ENCODE results near the gene ELL2.

Gene ELL2

DNA sequence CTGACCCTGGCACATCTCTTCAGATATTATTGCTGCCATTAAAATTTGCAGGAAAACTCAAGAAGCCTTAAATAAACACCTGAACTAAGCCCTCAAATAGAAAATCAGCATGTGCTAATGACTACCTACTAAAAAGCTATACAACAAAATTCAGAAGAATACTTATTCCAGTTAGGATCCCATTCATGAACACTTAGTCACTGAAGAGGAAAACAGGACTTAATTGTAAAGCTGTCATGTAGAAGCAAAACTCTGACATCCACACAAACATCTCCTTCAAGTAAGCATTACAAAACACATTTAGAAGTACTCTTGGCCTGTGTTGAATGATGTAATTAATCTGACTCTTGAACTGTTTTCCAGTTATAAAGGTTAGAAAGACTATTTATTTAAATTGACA is 19.9 kb downstream of the ELL2 start:
- Histone ChIP-seq H3K4me2 (ENCODE audit: low read depth, low read length) (no peak overlapping the region), H3K36me3 (replicated peaks; ENCODE audit: insufficient read depth, low read length) (no peaks in the 10 kb centered on the region; the same call in 1 of the 2 replicates), H3K79me2 (ENCODE audit: low read length) (peaks cover 85% of the 10 kb centered on the region)

DNA sequence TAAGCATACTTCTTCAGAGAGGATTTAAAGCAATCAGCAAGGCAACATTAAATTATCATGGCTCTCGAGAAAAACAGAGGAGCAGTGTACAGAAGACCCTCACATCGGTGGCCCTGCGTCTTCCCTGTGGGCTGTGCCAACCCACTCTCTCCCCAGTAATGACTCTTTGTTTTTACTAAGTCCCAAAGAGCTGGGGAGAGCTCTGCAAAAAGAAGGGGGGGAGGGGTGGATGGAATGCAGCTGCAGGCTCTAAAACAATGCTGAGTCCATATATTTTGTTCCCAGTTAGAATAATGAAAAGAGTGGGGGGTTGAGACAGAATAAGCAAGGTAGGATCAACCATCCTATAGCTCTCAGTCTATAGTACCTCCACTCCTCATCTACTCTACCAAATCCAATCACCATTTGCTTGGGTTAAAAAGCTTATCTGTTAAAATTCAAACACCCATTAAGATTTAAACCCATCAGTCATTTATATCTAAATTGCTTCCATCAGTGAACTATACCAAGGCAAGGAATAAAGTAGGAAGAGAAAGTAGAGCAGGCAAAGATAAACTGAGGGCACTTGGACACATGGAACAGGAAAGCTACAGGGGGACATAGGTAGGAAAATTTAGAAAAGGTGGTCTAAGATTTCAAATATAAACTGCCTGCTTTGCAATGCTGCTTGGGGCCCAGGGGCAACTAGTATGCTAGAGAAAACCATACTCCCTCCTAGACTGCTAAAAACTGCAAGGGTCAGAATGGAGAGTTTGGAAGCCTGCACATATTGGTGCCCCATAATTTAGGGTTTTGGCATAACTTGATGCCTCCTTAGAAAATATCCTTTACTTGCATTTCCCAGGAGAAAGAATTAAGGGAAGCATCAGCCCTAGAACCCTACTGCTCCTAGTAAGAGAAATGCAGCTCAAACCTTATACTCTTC is 20.6 kb downstream of the ELL2 start:
- H3K4me2 ChIP-seq (ENCODE audit: low read depth, low read length), result no peak overlapping the region
- no peaks in the 10 kb centered on the region for H3K9me3 ChIP-seq (replicated peaks; ENCODE audit: insufficient read depth, low read length)
- H3K4me3 ChIP-seq (ENCODE audit: low read length), result no peak overlapping the region
- H3K79me2 ChIP-seq (ENCODE audit: low read length), result peaks cover 85% of the 10 kb centered on the region
- DNase-seq, result no peak
- no peaks in the 10 kb centered on the region for H3K27me3 ChIP-seq (replicated peaks; ENCODE audit: insufficient read depth, low read length)
- no peaks in the 10 kb centered on the region for H3F3A ChIP-seq (ENCODE audit: insufficient read depth, low read length)
- TF ChIP-seq EZH2phosphoT487 (IDR thresholded peaks at IDR 0.05; ENCODE audit: low read length) (no peak), EZH2 (optimal IDR thresholded peaks at IDR 0.05; ENCODE audit: low read depth, low read length) (no peak)
- TF ChIP-seq, protein P1, sequence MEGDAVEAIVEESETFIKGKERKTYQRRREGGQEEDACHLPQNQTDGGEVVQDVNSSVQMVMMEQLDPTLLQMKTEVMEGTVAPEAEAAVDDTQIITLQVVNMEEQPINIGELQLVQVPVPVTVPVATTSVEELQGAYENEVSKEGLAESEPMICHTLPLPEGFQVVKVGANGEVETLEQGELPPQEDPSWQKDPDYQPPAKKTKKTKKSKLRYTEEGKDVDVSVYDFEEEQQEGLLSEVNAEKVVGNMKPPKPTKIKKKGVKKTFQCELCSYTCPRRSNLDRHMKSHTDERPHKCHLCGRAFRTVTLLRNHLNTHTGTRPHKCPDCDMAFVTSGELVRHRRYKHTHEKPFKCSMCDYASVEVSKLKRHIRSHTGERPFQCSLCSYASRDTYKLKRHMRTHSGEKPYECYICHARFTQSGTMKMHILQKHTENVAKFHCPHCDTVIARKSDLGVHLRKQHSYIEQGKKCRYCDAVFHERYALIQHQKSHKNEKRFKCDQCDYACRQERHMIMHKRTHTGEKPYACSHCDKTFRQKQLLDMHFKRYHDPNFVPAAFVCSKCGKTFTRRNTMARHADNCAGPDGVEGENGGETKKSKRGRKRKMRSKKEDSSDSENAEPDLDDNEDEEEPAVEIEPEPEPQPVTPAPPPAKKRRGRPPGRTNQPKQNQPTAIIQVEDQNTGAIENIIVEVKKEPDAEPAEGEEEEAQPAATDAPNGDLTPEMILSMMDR (IDR thresholded peaks at IDR 0.05; ENCODE audit: low read length), result no peak
- peaks cover 20% of the 10 kb centered on the region; the same call in 1 of the 2 replicates for H3K4me1 ChIP-seq (ENCODE audit: low read length)
- no peaks in the 10 kb centered on the region for H4K20me1 ChIP-seq (ENCODE audit: insufficient read depth, low read length)
- H3K9ac ChIP-seq (ENCODE audit: low read length), result no peak overlapping the region
- no peak overlapping the region for H3K27ac ChIP-seq (ENCODE audit: low read length)
- H3K36me3 ChIP-seq (replicated peaks; ENCODE audit: insufficient read depth, low read length), result no peaks in the 10 kb centered on the region; the same call in 1 of the 2 replicates
- no peak overlapping the region for H2AFZ ChIP-seq (ENCODE audit: low read length)
- H3K9me2 ChIP-seq (replicated peaks; ENCODE audit: insufficient read depth, low read length), result no peaks in the 10 kb centered on the region

More for the DNA sequence above, 19.9 kb downstream of the ELL2 start:
- Histone ChIP-seq H3K9me3 (replicated peaks; ENCODE audit: insufficient read depth, low read length) (no peaks in the 10 kb centered on the region), H3K9me2 (replicated peaks; ENCODE audit: insufficient read depth, low read length) (no peaks in the 10 kb centered on the region), H3K27me3 (replicated peaks; ENCODE audit: insufficient read depth, low read length) (no peaks in the 10 kb centered on the region), H3K27ac (ENCODE audit: low read length) (no peak overlapping the region), H3K9ac (ENCODE audit: low read length) (no peak overlapping the region), H3K4me1 (ENCODE audit: low read length) (peaks cover 20% of the 10 kb centered on the region; the same call in 1 of the 2 replicates), H2AFZ (ENCODE audit: low read length) (no peak overlapping the region), H4K20me1 (ENCODE audit: insufficient read depth, low read length) (no peaks in the 10 kb centered on the region), H3F3A (ENCODE audit: insufficient read depth, low read length) (no peaks in the 10 kb centered on the region), H3K4me3 (ENCODE audit: low read length) (no peak overlapping the region)
- DNase-seq, result no peak
- no peak for TF ChIP-seq EZH2 (optimal IDR thresholded peaks at IDR 0.05; ENCODE audit: low read depth, low read length)
- no peak for TF ChIP-seq EZH2phosphoT487 (IDR thresholded peaks at IDR 0.05; ENCODE audit: low read length)
- TF ChIP-seq, protein P1 (IDR thresholded peaks at IDR 0.05; ENCODE audit: low read length), result no peak

DNA sequence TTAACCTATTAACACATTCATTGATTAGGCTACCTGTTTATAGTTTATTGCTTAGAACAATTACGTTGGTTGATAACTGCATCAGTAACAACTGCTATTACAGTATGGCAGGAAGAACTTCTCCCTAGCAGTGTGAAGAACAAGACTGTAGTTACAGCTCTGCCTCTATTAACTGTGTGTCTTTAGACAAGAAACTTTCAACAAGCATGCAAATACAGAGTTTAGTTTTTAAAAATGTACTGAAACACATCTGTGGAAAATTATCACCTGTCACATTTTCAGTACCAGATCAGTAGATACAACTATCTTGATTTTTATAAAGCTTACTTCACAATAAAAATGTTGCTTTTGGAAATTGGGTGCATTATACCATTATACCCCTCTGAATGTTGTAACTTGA is 22.2 kb downstream of the ELL2 start:
- no peaks in the 10 kb centered on the region; the same call in 1 of the 2 replicates for H3K36me3 ChIP-seq (replicated peaks; ENCODE audit: insufficient read depth, low read length)
- no peak for DNase-seq
- peaks cover 20% of the 10 kb centered on the region; the same call in 1 of the 2 replicates for H3K4me1 ChIP-seq (ENCODE audit: low read length)
- H3K27me3 ChIP-seq (replicated peaks; ENCODE audit: insufficient read depth, low read length), result no peaks in the 10 kb centered on the region
- no peaks in the 10 kb centered on the region for H3K9me2 ChIP-seq (replicated peaks; ENCODE audit: insufficient read depth, low read length)
- H4K20me1 ChIP-seq (ENCODE audit: insufficient read depth, low read length), result no peaks in the 10 kb centered on the region
- H3K4me3 ChIP-seq (ENCODE audit: low read length), result no peak overlapping the region
- no peak overlapping the region for H3K9ac ChIP-seq (ENCODE audit: low read length)
- H3K9me3 ChIP-seq (replicated peaks; ENCODE audit: insufficient read depth, low read length), result no peaks in the 10 kb centered on the region
- no peaks in the 10 kb centered on the region for H3F3A ChIP-seq (ENCODE audit: insufficient read depth, low read length)
- H3K27ac ChIP-seq (ENCODE audit: low read length), result no peak overlapping the region
- no peak overlapping the region for H2AFZ ChIP-seq (ENCODE audit: low read length)
- H3K4me2 ChIP-seq (ENCODE audit: low read depth, low read length), result no peak overlapping the region
- H3K79me2 ChIP-seq (ENCODE audit: low read length), result peaks cover 77% of the 10 kb centered on the region
- TF ChIP-seq EZH2phosphoT487 (IDR thresholded peaks at IDR 0.05; ENCODE audit: low read length), result no peak
- no peak for TF ChIP-seq EZH2 (optimal IDR thresholded peaks at IDR 0.05; ENCODE audit: low read depth, low read length)
- TF ChIP-seq, protein P1 (IDR thresholded peaks at IDR 0.05; ENCODE audit: low read length), result no peak
